NCI-H1092 (cell line): ENCODE data around the gene DTD1.
A peak's percentile ranks its signal among the peaks of the same experiment; 100 is the strongest.
"Not testable (repeated sequence)": the region's sequence is repeated elsewhere in the genome, so short reads cannot be mapped to it uniquely, and the experiment has no call there.

Source experiments
- DNase-seq: peaks from one replicate; lab custom pipeline; 2025; lab: John Stamatoyannopoulos, UW

DTD1 gene

DNA sequence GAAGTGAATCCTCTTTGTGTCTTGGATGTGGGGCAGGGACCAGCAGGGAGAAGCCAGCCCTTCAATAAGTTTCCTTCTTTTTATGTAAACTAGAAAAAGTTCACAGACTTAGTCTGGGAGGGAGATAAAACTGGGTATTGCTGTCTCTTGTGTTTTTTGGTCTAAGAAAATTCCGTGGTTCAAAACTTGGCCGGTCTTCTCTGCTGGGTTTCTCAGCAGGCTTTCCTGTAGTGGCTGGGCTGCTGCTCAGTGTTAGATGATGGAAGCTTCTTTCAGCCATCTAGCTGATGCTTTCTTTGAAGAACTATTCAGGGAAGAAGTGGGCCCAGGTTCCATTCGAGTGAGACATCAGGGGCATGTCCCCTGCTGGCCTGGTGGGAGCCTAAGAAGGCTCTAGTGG lies 155.0 kb downstream of the DTD1 start:
- DNase-seq = no peak

GRCh38 chr20:18743665-18744440 lies 156.0 kb downstream of the DTD1 start:
- DNase-seq = no peak

DNA sequence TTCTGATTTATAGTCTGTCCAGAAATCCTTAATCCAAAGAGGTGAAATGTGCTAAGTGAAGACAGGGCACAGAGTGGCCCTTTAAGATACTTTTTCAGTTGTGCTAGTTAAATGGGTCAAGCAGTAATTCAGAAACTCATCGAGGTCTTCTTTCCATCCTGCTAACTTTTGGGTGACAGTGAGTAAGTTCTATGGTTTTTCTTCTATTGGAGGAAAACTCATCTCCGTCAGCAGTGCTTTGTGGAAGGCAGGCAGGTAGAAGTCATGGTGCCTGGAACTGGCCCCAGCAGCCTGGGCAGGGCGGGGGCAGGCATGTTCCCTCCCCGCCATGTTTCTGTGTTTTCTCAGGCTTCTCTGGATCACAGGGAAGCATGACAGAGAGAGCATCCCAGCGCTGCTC lies 159.2 kb downstream of the DTD1 start:
- no peak for DNase-seq

- no peak for DNase-seq
Measured at GRCh38 chr20:18748987-18749386, 161.1 kb downstream of the DTD1 start.

GRCh38 chr20:18749528-18749927 lies 161.7 kb downstream of the DTD1 start:
- no peak for DNase-seq

GRCh38 chr20:18750735-18751134 lies 162.9 kb downstream of the DTD1 start:
- DNase-seq = peak; percentile 58

DNA sequence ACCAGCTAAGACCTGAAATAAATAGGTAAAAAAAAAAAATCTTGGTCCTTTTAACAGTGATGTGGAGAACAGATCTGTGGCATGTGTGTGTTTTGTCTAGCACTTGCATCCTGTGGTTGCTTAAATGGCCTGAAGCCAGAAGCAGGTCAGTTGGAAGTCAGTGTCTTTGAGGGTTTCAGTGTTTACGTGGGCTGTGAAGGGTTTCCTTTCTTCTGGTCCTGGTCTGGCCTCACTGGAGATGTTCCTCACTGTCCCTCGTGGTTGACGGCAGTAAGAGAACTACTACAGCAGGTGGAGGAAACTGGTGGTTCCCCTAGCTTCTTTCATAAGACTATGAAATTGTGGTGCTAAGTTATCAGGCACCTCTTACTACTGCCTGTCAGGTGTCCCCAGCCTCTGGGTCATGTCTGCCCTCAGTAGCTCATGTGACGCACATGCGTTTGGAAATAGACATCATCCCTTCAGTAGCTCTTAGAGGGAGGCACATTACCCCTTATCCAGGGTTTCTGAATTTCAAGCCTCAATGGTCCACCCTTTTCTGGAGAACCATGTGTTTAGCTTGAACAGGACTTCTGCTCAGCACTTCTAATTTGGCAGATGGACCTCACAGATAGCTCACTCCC lies 166.3 kb downstream of the DTD1 start:
- no peak for DNase-seq

GRCh38 chr20:18754653-18755045 lies 166.8 kb downstream of the DTD1 start:
- DNase-seq = no peak

- not testable (repeated sequence) for DNase-seq
Measured at GRCh38 chr20:18760852-18761251, 173.0 kb downstream of the DTD1 start.

- DNase-seq = no peak
Measured at GRCh38 chr20:18767676-18768075, 179.8 kb downstream of the DTD1 start.

DNA sequence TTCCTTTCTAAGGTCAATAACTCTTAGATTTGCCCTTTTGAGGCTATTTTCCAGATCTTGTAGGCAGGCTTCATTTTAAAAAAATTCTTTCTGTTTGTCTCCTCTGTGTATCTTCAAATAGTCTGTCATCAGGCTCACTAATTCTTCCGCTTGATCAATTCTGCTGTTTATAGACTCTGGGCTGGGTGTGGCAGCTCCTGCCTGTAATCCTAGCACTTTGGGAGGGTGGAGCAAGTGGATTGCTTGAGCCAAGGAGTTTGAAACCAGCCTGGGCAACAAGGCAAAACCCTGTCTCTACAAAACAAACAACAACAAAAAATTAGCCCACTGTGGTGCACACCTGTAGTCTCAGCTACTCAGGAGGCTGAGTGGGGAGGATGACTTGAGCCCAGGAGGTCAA lies 185.7 kb downstream of the DTD1 start:
- DNase-seq = no peak

DNA sequence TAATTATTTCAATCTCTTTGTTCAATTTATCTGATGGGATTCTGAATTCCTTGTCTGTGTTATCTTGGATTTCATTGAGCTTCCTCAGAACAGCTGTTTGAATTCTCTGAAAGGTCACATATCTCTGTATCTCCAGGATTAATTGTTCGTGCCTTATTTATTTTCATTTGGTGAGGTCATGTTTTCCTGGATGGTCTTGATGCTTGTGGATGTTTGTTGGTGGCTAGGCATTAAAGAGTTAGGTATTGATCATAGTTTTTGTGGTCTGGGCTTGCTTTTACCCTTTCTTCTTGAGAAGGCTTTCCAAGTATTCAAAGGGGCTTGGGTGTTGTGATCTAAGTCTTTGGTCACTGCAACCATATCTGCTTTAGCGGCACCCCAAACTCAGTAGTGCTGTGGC lies 186.4 kb downstream of the DTD1 start:
- no peak for DNase-seq

DNA sequence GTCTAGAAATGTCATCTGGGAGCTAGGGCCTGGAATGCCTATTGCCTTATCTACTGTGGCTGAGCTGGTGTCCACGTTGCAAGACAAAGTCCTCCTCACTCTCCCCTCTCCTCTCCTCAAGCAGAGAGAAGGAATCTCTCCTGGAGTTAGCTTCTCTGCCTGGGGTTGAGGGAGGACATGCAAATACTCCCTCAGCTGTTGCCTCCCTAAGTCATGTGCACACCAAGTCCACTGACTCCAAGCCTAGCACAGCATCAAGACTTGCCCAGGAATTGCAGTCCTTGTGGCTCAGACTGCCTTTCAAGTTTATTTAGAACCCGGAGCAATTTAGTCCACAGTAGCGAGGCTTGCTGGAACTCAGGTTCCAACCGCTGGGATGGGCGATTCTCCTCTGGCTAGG lies 187.8 kb downstream of the DTD1 start:
- no peak for DNase-seq

DNA sequence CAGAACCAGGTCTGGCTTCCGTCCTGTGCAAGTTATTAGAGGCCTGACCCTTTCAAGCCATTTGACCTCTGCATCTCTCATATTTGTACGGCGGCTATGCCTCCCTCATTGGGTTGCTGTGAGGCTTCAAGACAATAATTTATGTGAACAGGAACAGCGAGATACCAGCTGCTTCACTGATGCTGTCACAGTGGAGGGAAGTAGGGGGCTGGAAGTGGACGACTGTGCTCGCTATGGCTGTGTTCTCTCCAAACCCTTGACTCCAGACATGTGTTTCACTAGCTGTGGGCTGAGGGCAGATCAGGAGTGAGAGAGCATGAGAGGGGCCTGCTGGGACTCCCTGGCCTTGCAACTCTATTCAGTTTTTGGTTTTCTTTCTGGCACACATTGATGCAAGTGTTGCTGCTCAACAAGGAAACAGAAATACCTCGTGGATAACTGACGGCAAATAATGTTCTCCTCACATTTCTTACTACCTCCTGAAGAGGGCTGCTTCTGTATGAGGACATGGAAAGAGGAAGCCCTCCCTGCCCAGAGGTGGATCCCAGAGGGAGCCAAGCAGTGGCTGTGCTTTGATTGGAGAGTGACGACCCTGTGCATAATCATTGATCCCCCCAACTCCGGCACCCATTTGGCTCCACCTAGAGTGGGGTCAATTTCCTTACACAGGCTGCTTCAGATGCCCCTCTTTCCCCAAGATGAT lies 191.0 kb downstream of the DTD1 start:
- no peak for DNase-seq

DNA sequence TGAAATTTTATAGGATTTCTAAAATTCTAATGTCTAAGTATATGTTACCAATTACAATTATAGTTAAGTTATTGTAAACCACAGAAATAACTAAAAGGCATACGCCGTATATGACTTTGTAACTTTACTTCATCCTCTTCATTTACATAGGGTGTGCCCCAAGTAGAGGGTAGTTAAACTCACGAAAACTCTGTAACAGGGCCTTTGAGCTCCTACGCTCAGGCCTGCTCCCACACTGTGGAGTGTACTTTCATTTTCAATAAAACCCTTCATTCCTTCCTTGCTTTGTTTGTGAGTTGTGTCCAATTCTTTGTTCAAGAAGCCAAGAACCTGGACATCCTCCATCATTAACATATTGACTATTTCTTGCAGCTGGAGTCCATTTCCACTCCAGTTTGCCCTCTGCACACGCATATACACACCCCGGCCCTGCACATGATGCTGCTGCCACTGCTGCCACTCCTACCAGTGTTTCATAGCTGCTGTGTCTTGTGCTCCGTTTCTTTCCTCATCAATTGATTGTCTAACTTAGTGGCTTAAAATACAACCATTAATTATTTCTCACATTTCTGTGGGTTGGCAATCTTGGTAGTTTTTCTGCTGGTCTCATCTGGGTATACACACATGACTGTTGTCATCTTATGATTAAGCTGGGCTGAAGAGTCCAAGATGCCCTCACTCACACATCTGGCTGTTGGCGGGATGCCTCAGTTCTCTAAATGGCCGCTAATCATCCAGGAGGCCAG lies 192.7 kb downstream of the DTD1 start:
- no peak for DNase-seq

DNA sequence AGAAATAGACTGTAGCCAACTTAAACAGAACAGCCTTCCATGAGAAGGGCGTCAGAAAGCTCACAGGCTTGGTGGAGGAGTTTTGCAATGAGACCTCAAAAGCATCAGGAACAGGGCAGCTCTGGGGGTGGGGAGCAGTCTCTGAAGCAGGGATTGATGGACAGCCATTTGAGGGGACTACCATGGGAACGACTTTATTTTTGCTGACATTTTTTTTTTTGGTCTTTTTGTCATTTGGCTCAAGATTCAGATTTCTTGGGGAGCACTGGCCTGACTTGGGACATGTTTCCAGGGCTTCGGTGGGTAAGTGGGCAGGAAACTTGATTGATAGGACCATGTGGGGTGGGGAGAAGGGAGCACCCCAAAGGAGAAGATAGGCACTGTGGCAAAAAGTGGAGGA lies 193.7 kb downstream of the DTD1 start:
- DNase-seq = no peak

DNA sequence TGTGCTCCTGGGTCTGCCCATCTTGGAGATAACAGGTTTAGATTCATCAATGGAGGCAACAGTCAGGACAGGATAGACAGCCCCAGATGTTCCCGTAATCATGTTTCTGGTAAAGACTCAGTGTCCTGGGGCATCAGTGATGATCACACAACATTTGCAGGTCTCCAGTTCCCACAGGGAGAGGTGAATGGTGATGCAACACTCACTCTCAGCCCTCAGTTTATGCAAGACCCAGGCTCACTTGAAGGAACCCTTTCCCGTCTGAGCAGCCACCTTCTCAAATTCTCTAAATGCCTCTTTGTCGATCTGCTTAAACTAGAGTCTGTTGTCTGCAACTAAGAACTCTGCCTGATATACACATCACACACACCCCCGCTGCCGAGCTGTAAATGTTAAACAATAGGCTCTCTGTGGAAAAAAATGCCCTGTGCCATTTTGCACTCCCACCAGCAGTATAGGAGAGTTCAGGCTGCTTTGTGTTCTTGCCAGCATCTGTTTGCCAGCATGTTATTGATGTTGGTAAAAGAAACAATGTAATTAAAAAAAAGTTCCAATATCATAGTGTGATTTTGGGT lies 195.6 kb downstream of the DTD1 start:
- no peak for DNase-seq

- not testable (repeated sequence) for DNase-seq
Measured at GRCh38 chr20:18787046-18787445, 199.2 kb downstream of the DTD1 start.

GRCh38 chr20:18788021-18788420 lies 200.2 kb downstream of the DTD1 start:
- DNase-seq = no peak

- no peak for DNase-seq
Measured at GRCh38 chr20:18790787-18791186, 202.9 kb downstream of the DTD1 start.

GRCh38 chr20:18793625-18794427 lies 206.0 kb downstream of the DTD1 start:
- DNase-seq = peak; percentile 93
